DND-41 (cell line): Measurements from ENCODE around the gene CFAP107.

Source experiments
- ATAC-seq: fragments of 200-7000 bp; cut with Tn5 transposase; 3 replicates; pipeline ENCODE4 v1.9.1; 2021; ENCODE audit warnings: low read depth; ENCODE audit not compliant: insufficient read depth
- DNase-seq: peaks from one replicate; pipeline ENCODE4 v3.0.0-alpha.2; 2020
- H2AFZ ChIP-seq: 2 replicates; pipeline ENCODE4 v1.6.0; 2012; ENCODE audit warnings: low read depth, low read length
- H3K27ac ChIP-seq: 2 replicates; pipeline ENCODE4 v1.5.1; 2012; ENCODE audit warnings: low read length, inconsistent platforms
- H3K27me3 ChIP-seq: fragments of 200-600 bp; sonication (generic); 2 replicates; pipeline ENCODE4 v1.6.0; 2012; ENCODE audit warnings: low read length, mild to moderate bottlenecking, inconsistent platforms; ENCODE audit not compliant: insufficient read depth, poor library complexity
- H3K36me3 ChIP-seq: 2 replicates; pipeline ENCODE4 v1.5.1; 2012; ENCODE audit warnings: low read length, inconsistent platforms; ENCODE audit not compliant: insufficient read depth
- H3K4me1 ChIP-seq: 2 replicates; pipeline ENCODE4 v1.5.1; 2012; ENCODE audit warnings: mild to moderate bottlenecking, low read length; ENCODE audit not compliant: insufficient read depth
- H3K4me2 ChIP-seq: 2 replicates; pipeline ENCODE4 v1.6.0; 2012; ENCODE audit warnings: mild to moderate bottlenecking, moderate library complexity, low read length, inconsistent platforms; ENCODE audit not compliant: insufficient read depth
- H3K4me3 ChIP-seq, 2 experiments: fragments of 200-600 bp in 1 of 2; shearing (Covaris generic) in 1 of 2; 2 replicates each; pipeline ENCODE4 v1.5.1; 2012 to 2016; ENCODE audit warnings: inconsistent platforms in 2 of 2, low read length in 2 of 2, mild to moderate bottlenecking in 2 of 2, low read depth in 1 of 2, moderate library complexity in 1 of 2
- H3K79me2 ChIP-seq: 2 replicates; pipeline ENCODE4 v1.6.0; 2012; ENCODE audit warnings: low read length, inconsistent platforms; ENCODE audit not compliant: insufficient read depth
- H3K9ac ChIP-seq: 2 replicates; pipeline ENCODE4 v1.6.0; 2012; ENCODE audit warnings: low read depth, mild to moderate bottlenecking, inconsistent platforms, low read length, moderate library complexity
- H3K9me3 ChIP-seq: 2 replicates; pipeline ENCODE4 v1.5.1; 2012; ENCODE audit warnings: low read length, moderate library complexity, mild to moderate bottlenecking, inconsistent platforms; ENCODE audit not compliant: insufficient read depth, severe bottlenecking
- H4K20me1 ChIP-seq: 2 replicates; pipeline ENCODE4 v1.6.0; 2012; ENCODE audit warnings: low read length; ENCODE audit not compliant: insufficient read depth
- EZH2 ChIP-seq: IDR thresholded peaks from 3 replicates; pipeline ENCODE4 v1.6.1; 2012; ENCODE audit warnings: borderline replicate concordance, low read depth, mild to moderate bottlenecking, moderate library complexity, low read length, inconsistent platforms; ENCODE audit not compliant: severe bottlenecking
- TF ChIP-seq, protein P1 (sequence below): IDR thresholded peaks from 2 replicates; pipeline ENCODE4 v1.5.1; 2012; ENCODE audit warnings: borderline replicate concordance, low read length, moderate library complexity, mild to moderate bottlenecking; ENCODE audit not compliant: poor library complexity, severe bottlenecking; ENCODE audit errors: extremely low read depth

The CFAP107 gene

GRCh38 chr1:12764016-12764415 lies 18.0 kb downstream of the CFAP107 start:
- H4K20me1 ChIP-seq = no peaks in the 10 kb centered on the region
- no peak overlapping the region for H3K4me2 ChIP-seq
- H2AFZ ChIP-seq = no peak overlapping the region
- H3K9ac ChIP-seq = no peak overlapping the region
- H3K27me3 ChIP-seq = no peaks in the 10 kb centered on the region
- H3K79me2 ChIP-seq = no peaks in the 10 kb centered on the region
- H3K36me3 ChIP-seq = no peaks in the 10 kb centered on the region
- no peaks in the 10 kb centered on the region for H3K9me3 ChIP-seq
- TF ChIP-seq, protein P1, sequence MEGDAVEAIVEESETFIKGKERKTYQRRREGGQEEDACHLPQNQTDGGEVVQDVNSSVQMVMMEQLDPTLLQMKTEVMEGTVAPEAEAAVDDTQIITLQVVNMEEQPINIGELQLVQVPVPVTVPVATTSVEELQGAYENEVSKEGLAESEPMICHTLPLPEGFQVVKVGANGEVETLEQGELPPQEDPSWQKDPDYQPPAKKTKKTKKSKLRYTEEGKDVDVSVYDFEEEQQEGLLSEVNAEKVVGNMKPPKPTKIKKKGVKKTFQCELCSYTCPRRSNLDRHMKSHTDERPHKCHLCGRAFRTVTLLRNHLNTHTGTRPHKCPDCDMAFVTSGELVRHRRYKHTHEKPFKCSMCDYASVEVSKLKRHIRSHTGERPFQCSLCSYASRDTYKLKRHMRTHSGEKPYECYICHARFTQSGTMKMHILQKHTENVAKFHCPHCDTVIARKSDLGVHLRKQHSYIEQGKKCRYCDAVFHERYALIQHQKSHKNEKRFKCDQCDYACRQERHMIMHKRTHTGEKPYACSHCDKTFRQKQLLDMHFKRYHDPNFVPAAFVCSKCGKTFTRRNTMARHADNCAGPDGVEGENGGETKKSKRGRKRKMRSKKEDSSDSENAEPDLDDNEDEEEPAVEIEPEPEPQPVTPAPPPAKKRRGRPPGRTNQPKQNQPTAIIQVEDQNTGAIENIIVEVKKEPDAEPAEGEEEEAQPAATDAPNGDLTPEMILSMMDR = no peak
- TF ChIP-seq EZH2 = no peak
- H3K4me1 ChIP-seq = no peaks in the 10 kb centered on the region
- H3K4me3 ChIP-seq = no peak overlapping the region
- DNase-seq = no peak
- no peak overlapping the region for H3K27ac ChIP-seq
- no peak for ATAC-seq

DNA sequence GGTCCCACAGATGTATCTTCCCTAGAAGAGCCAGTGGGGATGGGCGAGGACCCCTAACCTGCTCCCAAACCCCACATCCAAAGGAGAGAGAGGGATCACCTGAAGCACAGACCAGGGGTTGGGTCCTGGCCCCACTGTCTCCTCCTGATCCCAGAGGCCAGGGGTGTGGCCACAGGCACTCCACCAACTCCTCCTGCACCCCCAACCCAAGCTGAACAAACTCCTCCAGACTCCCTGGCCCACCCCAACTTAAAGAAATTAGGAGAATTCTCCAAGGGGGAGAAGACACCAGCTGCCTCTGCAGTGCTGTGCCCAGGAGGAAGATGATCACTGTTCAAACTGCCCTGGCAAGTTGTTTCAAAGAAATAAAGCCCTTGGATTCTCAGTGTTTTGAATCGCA lies 23.0 kb downstream of the CFAP107 start:
- DNase-seq (no peak), ATAC-seq (no peak)
- Histone ChIP-seq H3K27ac (no peak overlapping the region), H3K9ac (no peak overlapping the region), H3K36me3 (no peaks in the 10 kb centered on the region), H3K4me3 (no peak overlapping the region), H3K79me2 (no peaks in the 10 kb centered on the region), H4K20me1 (no peaks in the 10 kb centered on the region), H3K9me3 (no peaks in the 10 kb centered on the region), H3K27me3 (peaks cover 13% of the 10 kb centered on the region), H3K4me1 (no peaks in the 10 kb centered on the region), H2AFZ (no peak overlapping the region), H3K4me2 (no peak overlapping the region)
- no peak for TF ChIP-seq EZH2
- TF ChIP-seq, protein P1 = no peak

DNA sequence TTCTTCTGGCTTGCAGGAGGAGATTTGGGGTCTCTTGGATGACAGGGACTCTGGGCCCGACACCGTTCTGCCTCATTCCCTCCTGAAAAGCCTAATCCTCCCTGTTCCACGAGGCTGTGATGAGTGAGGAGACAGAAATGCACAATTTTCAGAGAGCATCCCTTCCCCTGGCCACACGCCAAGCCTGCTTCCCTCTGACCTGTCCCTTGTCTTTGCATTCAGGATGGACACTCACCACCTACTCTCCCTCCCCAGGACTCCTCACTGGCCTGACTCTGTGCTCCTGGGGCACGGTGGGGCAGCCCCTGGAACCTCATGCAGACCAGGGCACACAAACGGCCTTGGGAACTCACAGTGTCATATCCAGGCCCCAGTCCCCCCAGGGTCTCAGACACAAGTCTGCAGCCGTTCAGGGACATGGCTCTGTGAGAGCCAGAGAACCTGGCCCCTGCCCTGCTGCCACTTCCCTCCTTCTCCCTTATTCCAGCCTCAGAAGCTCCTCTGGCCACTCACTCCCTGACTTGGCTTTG lies 24.0 kb downstream of the CFAP107 start:
- no peak overlapping the region for H3K27ac ChIP-seq
- no peak overlapping the region for H3K4me3 ChIP-seq
- H2AFZ ChIP-seq = no peak overlapping the region
- H3K36me3 ChIP-seq = no peaks in the 10 kb centered on the region
- no peak overlapping the region for H3K9ac ChIP-seq
- H3K4me1 ChIP-seq = no peaks in the 10 kb centered on the region
- no peak for DNase-seq
- TF ChIP-seq, protein P1 = no peak
- no peak for TF ChIP-seq EZH2
- H3K9me3 ChIP-seq = no peaks in the 10 kb centered on the region
- no peak overlapping the region for H3K4me2 ChIP-seq
- H4K20me1 ChIP-seq = no peaks in the 10 kb centered on the region
- H3K27me3 ChIP-seq = peaks cover 13% of the 10 kb centered on the region
- H3K79me2 ChIP-seq = no peaks in the 10 kb centered on the region
- ATAC-seq = no peak

- H3K79me2 ChIP-seq = no peaks in the 10 kb centered on the region
- no peak overlapping the region for H3K27ac ChIP-seq
- no peaks in the 10 kb centered on the region for H4K20me1 ChIP-seq
- no peaks in the 10 kb centered on the region for H3K4me1 ChIP-seq
- ATAC-seq = no peak
- no peak overlapping the region for H3K4me2 ChIP-seq
- H3K9me3 ChIP-seq = no peaks in the 10 kb centered on the region
- H2AFZ ChIP-seq = no peak overlapping the region
- DNase-seq = no peak
- H3K9ac ChIP-seq = no peak overlapping the region
- H3K36me3 ChIP-seq = no peaks in the 10 kb centered on the region
- TF ChIP-seq, protein P1 = no peak
- TF ChIP-seq EZH2 = no peak
- H3K4me3 ChIP-seq = no peak overlapping the region
- H3K27me3 ChIP-seq = peaks cover 13% of the 10 kb centered on the region
Observed at GRCh38 chr1:12770620-12771019, 24.6 kb downstream of the CFAP107 start.
